A172 (cell line): ENCODE data around the gene TENM3. TPM values are rescaled to one million over a fixed set of nuclear protein-coding genes. Genes with fewer than 3 reads are reported as not detected.
A peak's percentile ranks its signal among the peaks of the same experiment; 100 is the strongest.

Experiments used
- DNase-seq: peaks from one replicate; pipeline ENCODE4 v3.0.0-alpha.2; 2015; ENCODE audit warnings: low spot score
- total RNA-seq: library from RNA; depleted of rRNA; stranded (reverse); fragments of >200 nt; shearing (Covaris generic); gene quantifications from 2 replicates; pipeline ENCODE4 v1.2.3, GENCODE V29; 2014

The TENM3 gene
- total RNA-seq, 1 experiment from 2014 or later, result 92.1 TPM

DNA sequence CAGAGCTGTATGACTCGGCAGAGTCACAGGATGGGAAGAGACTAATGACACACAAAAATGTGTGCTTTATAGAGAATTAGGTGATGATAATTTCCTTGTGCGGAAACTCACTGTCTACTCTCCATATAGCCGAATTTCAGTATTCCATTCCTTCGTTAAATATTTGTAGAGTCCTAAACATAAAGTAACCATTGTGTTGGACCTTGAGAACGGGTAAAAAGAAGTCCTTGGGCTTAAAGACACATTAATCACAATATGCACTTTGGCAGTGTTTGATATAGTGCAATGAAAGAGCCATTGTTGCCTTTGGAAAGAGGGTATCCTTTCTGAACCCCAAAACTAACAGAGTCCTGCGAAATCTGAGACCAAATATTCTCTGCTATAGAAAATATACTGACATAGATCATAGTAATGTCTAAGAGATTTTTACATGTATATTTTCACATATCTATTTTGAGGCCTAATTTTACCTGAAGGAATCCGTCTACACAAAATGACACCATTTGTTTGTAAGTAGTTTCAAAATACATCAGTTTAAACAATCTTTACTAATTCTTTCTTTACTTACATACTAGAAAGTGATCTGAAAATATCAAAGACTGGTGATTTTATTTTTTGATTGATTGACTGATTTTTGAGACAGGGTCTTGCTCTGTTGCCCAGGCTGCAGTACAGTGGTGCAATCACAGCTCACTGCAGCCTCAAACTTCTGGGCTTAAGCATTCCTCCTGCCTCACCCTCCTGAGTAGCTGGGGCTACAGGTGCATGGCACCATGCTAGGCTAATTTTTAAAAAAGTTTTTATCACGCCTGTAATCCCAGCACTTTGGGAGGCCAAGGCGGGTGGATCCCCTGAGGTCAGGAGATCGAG is 377.1 kb downstream of the TENM3 start:
- DNase-seq, result no peak

DNA sequence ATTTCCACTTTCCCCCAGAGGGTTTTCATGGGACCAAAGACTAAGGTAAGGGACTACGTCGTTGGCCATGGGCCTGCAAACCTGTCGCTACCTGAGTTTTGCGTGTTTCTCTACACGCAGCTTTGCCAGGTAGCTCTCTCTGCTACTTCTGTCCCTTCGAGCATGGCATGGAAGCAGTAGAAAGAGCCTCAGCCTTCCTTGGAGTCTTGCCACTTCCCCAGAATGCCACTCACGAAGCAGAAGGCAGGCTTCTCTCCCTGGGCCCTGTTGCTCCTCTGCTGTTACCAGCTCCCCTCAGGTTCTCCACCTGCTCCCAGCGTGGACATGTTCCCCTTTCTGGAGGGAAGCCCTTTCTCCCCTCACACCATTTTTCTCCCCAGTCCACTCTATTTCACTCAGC is 381.1 kb downstream of the TENM3 start:
- no peak for DNase-seq

DNA sequence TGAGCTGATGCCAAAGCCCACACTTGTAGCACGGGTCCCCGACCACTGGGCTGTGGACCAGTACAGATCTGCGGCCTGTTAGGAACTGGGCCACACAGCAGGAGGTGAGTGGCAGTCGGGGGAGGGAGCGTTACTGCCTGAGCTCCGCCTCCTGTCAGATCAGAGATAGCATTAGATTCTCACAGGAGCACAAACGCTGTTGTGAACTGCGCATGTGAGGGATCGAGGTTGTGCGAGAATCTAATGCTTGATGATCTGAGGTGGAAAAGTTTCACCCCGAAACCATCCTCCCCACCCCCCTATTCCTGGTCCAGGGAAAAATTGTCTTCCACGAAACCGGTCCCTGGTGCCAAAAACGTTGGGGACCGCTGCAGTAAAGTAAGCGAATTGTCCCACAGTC is 382.0 kb downstream of the TENM3 start:
- no peak for DNase-seq

DNA sequence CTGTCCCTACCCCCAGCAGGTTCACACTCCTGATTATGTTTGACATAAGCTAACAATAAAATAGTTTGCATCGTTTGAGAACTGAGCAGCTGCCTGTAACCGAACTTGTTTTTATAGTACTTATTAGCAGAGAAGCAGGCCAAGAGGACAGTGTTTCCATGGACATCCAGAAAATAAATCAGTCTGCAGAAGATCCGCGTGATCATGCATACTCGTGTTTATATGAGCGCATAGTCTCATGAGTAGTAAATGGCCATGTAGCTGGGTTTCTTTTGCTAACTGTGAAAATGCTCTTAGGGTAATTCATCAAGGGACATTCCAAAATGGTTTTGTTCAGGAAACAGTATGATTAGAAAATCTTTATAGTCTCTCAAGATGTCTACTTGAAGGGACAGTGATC is 384.8 kb downstream of the TENM3 start:
- no peak for DNase-seq

DNA sequence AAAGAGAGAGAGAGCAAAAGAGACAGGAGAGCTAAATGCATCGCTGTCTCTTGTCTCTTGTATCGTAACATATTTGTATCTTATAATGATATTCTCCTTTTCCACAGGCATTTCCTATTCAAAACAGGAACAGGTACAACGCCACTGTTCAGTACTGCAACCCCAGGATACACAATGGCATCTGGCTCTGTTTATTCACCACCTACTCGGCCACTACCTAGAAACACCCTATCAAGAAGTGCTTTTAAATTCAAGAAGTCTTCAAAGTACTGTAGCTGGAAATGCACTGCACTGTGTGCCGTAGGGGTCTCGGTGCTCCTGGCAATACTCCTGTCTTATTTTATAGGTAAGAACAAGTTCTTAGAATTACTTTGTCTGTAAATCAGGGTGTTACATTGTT is 385.3 kb downstream of the TENM3 start:
- DNase-seq, result no peak

DNA sequence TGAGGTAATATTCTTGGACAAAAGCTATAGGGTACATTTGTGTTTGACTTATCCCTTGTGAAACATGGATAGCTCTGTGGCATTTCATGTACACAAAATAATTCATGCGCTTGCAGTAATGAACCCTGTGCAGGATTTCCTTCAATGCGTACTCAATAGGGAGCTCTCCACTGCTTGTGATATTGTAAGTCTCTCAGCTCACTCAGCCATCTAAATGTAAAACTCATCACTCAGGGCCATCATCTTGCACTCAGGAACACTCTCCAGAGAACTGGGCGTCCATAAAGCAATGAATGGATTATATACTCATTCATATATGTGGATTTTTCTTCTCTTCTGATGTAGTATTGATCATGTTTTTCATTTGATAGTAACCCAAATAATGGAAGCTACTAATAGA is 385.9 kb downstream of the TENM3 start:
- no peak for DNase-seq

DNA sequence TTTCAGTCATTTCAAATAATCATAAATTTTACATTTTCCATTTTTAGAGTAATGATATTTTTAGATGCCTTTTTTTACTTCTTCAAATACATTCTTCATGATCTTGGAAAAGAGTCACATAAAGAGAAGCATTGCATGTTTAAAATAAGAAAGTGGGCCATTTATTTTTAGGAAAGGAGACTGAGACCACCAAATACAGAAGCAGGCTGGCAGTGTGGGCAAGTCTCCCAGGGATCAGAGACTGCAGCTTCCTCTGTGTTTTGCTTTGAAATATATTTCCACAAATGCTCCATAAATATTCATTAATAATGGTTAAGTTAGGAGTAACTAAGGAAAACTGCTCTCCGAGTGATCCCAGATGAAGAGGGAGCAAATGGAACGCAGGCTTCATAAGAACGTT is 397.3 kb downstream of the TENM3 start:
- no peak for DNase-seq

DNA sequence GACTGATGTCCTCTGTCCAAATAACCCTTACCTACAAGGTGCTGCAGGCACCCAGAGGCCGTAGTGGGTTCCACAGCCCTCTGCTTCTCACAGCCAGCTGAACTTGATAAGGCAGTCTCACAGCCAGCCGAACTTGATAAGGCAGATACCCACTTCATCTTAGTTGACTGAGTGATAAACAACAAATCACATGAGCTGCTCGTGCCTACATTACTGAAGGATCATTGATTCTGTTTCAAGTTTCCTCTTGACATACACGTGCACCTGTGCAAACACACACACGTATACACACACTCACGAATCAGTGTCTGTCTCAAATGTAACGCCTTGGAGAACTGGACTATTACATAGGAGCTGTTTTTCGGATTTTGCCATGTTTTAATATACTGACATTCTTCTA is 397.7 kb downstream of the TENM3 start:
- DNase-seq, result no peak

DNA sequence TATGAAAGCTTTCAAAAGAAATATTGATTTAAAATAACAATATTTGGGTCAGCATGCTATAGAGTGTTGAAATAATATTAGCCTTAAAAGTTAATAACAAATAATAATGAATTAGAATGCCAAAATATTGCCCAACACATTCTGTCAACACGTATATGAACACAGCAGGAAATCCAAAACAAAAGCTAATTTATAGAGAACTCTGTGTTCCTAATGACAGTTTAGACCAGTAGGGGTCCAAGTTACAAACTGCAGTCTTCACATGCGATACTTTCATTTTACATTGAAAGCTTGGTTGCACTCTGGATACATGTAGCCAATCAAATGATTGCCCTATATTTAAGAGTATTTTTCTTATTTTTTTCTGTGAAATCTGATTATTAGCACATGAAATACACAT is 399.6 kb downstream of the TENM3 start:
- peak; percentile 44 for DNase-seq

DNA sequence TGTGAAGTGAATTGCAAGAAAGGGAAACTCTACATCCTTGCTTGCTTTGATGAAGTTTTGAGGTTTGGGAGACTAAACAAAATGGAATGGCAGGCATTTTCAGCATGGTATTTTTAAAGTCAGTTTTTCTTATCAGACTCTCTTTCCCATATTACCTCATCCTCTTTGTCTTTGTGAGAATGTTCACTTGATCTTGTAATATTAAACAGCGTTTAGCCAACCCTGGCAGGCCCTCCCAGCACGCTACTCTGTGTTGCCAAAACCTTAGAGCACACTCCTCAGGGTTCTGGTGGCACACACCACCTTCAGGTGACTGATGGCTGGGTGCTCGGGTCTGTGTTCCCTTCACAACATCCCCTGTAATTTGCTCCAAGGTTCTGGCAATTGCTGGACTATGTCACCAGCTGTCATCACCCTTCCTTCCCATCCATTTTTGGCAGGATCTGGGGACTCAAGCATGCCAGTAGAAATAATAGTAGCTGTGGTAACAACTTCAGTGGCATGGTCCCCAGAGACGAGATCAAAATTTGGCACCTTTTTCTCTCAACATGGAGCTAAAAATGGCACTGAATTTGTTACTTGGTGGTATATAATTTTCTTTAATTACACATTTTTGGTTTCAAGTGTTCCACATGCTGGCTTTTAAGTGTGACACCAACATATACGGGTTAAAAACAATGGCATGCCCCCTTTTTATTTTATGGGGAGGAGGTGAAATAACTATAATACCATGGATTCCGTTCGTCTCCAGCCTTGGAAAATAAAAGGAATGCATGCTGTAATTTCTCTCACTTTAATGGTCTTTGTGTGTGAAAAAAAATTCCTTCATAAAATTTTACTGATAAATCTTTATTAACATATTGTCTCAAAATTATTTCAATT is 400.8 kb downstream of the TENM3 start:
- peak; percentile 80 for DNase-seq

DNA sequence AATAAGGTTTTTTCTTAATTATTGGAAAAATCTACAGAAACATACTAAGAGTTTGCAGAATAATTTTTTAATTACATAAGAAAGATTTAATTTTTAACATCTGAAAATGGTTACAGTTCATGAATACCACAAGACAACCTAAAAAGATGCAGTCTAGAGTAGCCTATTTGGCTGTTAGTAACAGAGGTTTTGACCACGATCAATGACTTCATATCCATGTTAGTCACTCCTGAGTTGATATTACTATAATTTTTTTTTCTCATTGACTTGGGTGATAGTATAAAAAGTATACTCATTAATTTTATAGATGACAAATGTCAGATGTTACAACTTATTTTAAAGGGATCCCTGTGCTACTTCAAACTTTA is 401.5 kb downstream of the TENM3 start:
- DNase-seq, result peak; percentile 10

DNA sequence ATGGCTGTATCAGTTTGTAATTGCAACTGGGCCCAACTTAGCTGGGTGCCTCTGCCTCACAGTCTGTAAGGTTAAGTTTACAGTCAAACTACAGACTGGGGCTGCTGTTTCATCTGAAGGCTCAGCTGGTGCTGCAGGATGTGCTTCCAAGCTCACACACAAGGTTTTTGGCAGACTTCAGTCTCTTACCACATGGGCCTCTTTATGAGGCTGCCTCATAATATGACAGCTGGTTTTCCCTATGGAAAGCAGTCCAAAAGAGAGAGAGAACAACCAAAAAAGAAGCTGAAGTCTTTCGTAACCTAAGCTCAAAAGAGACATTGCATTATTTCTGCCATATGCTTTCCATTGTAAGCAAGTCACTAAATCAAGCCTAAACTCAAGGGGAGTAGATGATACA is 402.3 kb downstream of the TENM3 start:
- no peak for DNase-seq

DNA sequence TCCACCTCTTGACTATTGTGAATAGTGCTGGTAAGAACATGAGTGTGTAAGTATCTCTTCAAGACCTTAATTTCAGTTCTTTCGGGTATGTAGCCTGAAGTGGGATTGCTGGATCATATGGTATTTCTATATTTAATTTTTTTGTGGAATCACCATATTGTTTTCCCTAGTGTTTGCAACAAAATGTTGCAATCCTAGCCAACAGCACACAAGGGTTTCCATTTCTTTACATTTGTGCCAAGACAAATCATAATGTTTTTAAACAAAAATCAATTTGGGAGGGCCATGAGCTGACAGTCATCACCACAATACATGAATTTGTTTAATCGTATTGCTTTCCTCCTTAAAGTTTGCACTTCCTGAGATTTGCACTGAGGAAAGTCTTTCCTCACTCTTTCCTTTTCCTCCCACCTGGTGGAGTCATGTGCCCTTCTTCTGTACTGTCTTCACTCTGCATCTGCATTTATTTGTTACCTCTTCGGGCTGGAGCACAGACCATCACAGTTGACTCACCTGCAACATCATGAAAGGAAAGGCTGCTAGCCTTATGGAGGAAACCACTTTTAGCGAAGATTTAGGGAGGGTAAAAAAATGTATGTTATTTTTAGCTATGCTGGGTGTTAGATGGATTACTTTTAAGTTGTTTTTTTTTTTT is 404.6 kb downstream of the TENM3 start:
- DNase-seq, result no peak

DNA sequence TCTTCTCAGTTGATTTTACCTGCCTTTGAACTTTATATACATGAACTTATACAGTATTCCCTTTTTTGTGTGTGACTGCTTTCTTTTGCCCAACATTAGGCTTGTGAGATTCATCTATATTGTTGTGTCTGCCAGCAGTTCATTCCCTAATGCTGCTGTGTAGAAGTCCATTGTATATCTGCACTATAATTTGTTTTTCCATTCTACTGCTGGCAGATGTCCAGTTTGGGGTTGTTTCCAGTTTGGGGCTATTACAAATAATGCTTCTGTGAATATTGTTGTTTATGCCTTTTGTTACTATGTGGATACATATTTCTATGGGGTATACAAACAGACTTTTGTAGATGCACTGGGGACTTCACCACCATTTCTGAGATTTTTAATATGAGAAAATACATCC is 405.6 kb downstream of the TENM3 start:
- DNase-seq, result no peak

DNA sequence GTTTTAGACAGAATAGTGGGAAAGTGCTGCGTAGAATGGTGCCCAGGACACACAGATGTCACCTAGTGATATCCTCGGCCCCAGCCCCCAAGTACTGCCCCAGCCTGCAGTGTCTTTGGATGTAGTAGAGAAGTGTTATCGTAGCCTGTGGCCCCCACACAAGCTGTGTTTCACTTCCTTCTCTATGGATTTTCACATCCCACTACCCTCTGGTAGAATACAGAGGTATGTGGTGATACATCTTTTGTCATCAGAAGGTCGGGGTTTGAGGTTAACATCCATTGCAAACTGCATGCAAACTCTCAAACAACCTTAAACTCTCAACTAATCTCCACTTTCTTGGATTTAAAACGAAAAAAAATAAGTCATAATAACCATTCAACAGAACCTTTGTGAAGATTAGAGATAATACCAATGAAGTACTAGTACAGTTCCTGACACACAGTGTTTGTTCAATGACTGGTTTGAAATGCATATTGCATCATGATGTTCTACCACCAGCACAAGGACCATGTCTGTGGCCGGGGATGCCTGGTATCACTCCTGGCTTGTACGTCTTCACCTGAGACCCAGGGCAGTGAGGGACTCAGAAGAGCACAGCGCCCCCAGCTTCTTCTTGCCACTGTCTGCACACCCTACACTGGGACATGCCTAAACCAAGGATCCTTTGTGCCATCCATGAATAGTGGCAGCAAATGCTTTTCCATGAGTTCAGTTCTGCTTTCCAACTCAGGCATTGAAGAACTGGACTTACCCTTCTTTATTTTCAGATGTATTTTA is 406.7 kb downstream of the TENM3 start:
- no peak for DNase-seq

DNA sequence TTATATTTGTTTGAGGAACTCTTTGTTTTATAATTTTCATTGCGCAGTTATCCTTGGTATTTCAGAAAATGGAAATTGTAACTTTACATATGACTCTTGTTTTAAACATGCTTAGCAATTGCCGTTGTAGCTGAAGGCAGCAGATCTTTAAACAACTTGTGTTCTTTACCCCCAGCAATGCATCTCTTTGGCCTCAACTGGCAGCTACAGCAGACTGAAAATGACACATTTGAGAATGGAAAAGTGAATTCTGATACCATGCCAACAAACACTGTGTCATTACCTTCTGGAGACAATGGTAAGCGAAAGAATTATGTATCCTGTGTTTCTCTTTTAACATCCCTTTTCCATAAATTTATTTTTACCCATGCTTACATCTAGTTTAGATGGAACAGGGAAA is 410.4 kb downstream of the TENM3 start:
- peak; percentile 3 for DNase-seq

DNA sequence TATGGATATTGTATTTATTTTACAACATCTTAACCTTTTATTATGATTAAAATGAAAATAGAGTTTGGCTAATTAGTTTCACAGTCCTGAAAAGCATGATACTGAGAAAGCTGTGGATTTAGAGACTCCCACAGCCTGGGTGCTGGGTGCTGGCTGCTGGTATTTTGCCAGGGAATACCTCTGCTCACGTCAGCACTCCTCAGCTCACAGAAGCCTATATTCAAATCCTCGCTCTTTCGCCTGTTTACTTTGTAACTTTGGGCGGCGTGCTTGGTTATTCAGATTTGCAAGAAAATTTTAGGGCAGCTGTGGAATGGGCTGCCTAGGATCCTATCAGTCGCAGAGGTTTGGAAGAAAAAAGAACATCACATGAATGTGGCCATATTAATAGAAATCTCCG is 412.1 kb downstream of the TENM3 start:
- DNase-seq, result no peak

DNA sequence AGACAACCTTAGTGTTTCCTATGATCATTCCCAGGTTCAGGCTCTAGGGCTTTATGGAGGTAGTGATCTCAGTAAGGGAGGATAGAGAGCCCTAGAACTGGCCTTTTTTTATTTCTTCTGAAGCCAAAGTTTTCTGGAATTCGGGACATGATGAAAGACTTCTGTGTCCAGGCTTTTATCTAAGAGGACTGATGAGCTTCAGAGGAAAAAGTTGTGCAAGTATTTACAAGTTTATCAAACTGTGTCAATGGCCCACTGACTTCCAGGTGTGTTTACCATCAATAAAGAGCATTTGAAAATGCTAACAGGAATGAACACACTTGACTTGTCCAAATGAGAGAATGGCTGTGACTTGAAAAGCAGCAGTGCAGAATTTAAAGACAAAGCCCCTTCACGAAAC is 419.3 kb downstream of the TENM3 start:
- no peak for DNase-seq

DNA sequence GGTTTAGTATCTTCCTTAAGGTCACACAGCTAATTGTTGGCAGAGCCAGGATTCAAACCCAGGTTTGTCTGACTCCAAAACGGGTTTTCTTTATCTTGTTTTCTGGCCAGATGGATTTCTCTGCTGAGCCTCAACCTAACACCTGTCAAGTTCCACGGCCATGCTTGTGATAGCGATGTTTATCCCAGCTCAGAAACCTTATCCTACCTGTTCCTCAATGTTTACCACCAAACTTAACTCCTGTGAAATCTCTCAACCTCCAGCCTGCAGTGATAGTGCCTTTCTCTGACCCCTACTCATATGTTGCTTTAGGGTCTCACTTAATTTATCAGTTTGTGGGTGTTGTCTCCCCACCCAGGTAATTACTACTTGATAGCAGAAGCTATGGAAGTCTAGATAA is 428.0 kb downstream of the TENM3 start:
- no peak for DNase-seq

DNA sequence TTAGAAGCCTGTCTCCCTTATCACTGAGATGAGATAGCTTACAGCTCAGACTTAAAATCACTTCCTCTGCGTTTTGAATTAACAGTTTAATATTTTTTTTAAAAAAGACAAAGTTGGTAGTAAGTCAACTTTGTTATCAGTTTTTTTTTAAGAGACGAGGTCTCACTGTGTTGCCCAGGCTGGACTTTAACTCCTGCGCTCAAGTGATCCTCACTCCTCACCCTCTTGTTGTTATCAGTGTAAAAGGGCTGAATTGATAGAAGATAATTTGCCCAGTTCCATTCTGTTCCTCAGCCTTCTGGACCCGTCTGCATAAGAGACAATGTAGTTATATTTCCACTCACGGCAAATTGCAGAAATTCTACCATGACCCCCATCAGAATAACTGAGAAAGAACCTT is 428.5 kb downstream of the TENM3 start:
- no peak for DNase-seq

DNA sequence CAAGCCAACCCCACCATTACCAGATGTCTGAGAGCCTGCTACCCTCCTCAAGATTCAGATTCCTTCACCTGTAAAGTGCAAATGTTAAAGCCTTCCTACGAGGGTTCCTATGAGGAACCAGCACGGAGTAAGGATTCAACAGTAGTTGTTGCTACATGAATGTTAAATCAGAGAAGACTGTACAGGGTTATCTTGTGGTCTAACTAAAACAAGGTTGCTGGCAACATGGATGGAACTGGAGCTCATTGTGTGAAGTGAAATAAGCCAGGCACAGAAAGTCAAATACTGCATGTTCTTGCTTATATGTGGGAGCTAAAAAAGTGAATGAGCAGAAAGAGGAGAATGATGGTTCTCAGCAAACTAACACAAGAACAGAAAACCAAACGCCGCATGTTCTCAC is 435.4 kb downstream of the TENM3 start:
- DNase-seq, result no peak

DNA sequence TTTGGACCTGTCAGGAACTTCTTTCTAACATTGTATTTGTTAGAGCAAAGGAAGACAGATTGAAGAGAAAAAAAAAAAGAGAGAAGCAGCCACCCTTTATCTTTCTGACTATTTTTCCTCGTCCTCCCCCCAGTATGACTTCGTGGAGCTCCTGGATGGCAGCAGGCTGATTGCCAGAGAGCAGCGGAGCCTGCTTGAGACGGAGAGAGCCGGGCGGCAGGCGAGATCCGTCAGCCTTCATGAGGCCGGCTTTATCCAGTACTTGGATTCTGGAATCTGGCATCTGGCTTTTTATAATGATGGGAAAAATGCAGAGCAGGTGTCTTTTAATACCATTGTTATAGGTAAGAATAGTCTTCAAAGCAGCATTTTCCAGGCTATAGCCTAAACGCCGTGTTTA is 436.3 kb downstream of the TENM3 start:
- no peak for DNase-seq
